Measurements from ENCODE around the gene APOA4.

Gene APOA4

GRCh38 chr11:116823031-116823843 is at the start of gene APOA4:
Gene APOA4, minus strand, starts transcription at chr11:116823304. Its CDS starts 113 bp downstream, at chr11:116823191.
- no peak for DNase-seq (ENCODE audit: low read depth)

- no peak for DNase-seq (ENCODE audit: low read depth)
These were observed 48.1 kb upstream of the APOA4 start for GRCh38 chr11:116871248-116871647.

DNA sequence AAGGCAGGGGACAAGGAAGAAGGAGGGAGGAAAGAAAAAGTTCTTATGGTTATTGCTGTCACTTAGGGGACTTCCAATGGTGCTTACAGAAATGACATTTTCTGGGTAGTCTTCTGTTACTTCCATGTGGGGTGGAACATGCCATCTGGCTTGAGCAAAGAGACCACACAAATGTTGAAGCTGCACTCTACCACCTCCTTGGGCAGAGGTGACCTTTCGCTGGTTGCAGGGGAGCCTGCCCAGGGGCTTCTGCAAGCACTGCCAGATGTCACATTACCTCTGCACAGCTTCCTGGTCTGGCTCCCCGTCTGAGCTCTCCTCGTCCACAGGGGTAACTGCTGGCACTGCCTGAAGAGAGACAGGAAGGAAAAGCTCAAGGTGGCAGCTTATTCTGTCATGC is 47.0 kb upstream of the APOA4 start:
- no peak for DNase-seq (ENCODE audit: low read depth)

- DNase-seq (ENCODE audit: low read depth): no peak
These were observed 46.5 kb upstream of the APOA4 start for GRCh38 chr11:116869610-116870009.

DNA sequence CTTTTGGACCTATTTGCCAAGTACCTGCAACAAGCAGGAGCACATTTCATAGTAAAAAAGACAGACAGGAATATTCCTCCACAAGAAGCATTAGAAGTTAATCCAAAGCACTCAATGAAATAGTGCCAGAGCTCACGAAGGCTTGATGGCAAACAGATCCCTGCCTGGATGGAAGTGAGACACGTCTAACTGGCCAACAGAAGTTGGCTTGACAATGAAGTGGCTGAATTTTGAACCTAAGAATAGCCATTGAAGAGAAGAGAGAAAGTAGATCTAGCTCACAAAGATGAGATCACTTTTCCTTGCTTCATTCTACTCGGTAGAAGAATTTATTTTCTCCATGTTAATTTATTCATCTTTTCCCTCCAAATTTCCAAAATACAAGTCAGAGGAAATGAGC is 45.0 kb upstream of the APOA4 start:
- DNase-seq (ENCODE audit: low read depth): no peak

GRCh38 chr11:116867619-116868018 is 44.5 kb upstream of the APOA4 start:
- no peak for DNase-seq (ENCODE audit: low read depth)

DNA sequence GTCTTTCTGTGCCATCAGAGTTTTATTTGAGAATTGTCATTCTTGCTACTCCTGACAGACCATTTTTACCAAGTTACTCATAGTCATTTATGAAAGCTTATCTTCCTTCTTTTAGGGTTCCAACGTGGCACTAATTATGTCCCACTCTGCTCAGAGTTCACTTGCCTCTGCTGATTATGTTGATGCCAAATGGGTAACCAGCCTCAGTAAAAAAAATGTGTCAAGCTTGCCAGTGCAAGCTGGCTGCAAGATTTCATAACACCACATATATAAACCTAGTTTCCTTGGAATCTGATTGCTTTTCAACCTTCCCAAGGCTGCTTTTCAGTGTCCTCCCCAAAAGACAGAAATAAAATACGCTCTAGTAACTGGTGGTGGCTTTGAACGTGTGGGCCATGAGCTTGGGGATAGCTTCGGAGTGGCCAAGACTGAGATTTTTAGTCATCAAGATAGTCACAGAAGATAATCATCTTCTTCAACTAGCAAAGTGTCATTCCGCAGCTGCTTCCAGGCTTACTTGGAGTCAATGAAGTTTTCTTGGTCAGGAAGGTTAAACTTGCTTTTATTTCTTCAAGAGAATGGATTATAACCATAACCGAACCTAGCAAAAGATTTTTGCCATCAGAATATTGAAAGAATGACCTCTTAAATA is 43.8 kb upstream of the APOA4 start:
- no peak for DNase-seq (ENCODE audit: low read depth)

GRCh38 chr11:116865696-116866095 is 42.6 kb upstream of the APOA4 start:
- no peak for DNase-seq (ENCODE audit: low read depth)

GRCh38 chr11:116864531-116864930 is 41.4 kb upstream of the APOA4 start:
- DNase-seq (ENCODE audit: low read depth): no peak

DNA sequence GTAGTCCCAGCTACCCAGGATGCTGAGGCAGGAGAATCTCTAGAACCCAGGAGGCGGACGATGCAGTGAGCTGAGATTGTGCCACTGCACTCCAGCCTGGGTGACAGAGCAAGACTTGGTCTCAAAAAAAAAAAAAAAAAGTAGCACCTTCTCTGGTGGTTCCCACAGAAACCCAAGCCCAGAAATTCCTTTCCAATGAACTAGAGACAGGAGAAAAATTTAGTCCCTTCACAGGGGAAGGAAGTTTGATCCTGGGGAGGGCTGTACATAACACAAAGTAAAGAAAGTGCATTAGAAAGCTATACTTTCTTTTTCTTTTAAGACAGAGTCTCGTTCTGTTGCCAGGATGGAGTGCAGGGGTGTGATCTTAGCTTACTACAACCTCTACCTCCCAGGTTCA is 39.8 kb upstream of the APOA4 start:
- no peak for DNase-seq (ENCODE audit: low read depth)

DNA sequence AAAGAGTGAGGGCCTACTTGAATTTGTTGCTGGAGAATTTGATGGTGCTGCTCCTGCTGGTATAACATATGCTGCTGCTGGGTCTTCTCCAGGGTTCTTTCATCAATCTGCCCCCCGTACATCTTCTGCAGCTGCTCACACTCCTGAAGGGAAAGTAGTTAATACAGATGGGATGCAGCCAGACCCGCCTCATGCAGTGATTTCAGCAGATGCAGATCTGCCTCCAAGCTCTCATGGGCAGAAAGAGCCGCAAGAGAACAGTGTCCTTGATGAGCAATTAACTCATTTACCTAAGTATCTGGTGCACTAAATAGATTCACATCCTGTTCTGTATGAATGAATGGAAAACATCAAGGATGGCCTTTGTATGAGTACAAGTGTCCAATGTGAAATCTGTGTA is 39.1 kb upstream of the APOA4 start:
- no peak for DNase-seq (ENCODE audit: low read depth)

GRCh38 chr11:116861539-116861938 is 38.4 kb upstream of the APOA4 start:
- no peak for DNase-seq (ENCODE audit: low read depth)

- DNase-seq (ENCODE audit: low read depth): no peak
These were observed 37.2 kb upstream of the APOA4 start for GRCh38 chr11:116860303-116860702.

DNA sequence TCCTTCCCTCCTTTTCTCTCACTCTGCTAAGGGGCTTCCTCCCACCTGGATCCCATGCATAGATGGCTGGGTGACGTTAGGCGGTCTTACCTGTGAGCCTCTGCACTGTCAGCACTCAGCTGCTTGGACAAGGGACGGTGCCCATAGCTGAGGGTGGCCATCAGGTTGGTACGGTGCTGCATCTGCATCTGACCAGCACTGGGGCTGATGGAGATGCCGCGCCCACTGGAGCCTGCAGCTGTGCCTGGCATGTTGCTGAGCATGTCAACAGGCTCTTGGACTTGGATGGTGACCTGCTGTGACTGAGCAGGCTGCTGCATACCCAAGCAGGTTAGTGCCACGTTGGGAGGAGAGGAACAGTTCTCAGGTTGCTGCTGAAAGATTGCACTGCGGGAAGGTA is 36.1 kb upstream of the APOA4 start:
- DNase-seq (ENCODE audit: low read depth): no peak

GRCh38 chr11:116857936-116858335 is 34.8 kb upstream of the APOA4 start:
- DNase-seq (ENCODE audit: low read depth): no peak

GRCh38 chr11:116857316-116857715 is 34.2 kb upstream of the APOA4 start:
- DNase-seq (ENCODE audit: low read depth): no peak

DNA sequence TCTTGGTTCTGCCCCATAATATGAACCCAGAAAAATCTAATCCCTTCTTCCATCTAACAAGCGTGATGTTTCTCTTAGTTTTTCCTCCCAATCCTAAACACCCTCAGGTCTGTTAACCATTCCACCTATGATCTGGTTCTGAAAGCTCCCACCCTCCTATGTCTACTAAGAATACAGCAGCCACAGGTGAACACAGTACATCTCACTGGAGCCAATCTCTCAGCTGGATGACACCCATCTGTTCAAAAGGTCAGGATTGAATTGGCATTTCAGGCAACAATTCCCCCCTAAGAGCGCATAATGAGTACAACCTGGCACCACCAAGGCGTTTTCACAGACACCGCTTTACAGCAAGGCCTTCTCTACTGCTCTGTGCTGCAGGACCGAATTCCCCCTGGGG is 33.3 kb upstream of the APOA4 start:
- DNase-seq (ENCODE audit: low read depth): no peak

- DNase-seq (ENCODE audit: low read depth): no peak
These were observed 32.3 kb upstream of the APOA4 start for GRCh38 chr11:116855413-116855812.

DNA sequence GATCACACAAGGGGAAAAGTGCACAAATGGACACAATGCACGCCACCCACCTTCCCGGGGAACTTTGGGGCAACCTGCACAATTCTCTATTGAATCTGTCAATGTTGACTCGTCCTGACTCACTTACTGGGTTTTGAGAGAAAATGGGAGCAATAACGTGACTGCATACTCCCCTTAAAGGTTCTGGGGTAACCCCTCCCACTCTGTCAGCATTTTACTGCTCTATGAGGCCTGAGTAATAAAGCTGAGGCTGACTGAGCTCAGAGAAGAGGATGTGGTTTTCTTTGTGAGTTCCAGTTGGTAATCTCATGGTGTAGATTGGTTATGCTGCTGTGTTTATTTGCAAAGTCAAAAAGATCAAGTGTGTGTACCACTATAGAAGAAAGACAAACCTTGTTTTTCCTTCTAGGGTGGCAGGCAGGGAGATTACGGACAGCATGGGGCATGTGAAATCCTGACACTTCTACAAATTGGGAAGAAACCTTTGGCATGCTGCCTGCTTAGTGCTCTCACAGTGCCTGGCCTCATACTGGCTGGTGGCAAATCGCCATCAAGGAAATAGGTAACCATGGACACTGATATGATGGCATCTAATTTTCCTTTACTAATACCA is 30.5 kb upstream of the APOA4 start:
- DNase-seq (ENCODE audit: low read depth): peak; percentile 44

DNA sequence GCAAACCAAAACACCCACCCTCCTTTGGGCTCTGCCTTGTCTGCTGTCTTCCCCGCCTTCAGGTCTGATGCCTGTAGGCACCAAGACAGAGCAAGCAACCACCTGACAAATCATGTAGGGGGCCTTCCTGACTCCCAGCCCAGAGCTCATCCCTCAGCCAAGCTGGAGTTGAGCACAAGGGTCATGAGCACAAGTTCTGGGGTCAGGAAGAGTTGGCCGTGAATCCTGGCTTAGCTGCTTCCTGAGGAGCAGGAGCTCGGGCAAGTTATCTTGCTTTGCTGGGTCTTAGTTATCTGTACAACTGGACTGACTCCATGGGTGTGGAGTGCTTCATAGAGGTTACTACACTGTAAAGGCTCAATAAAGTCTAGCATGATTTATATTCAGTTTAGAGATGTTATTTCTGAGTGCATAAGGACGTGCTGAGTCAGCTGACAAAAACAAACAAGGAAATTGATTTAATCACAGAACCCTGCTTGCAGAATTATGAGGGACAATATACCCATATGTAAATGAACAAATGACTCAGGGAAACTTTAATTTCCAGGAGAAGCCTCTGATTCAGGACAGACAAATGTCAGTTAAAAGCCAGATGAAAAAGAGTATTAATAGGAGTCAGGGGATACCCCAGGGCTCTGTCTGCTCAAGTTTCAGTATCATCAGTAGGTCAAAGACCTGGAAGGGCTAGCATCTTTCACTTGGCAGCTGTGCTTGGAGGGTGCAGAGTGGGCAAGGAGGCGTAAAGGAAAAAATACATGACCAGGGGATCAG is 29.3 kb upstream of the APOA4 start:
- DNase-seq (ENCODE audit: low read depth): no peak

- peak; percentile 58 for DNase-seq (ENCODE audit: low read depth)
These were observed 28.5 kb upstream of the APOA4 start for GRCh38 chr11:116851626-116852025.

DNA sequence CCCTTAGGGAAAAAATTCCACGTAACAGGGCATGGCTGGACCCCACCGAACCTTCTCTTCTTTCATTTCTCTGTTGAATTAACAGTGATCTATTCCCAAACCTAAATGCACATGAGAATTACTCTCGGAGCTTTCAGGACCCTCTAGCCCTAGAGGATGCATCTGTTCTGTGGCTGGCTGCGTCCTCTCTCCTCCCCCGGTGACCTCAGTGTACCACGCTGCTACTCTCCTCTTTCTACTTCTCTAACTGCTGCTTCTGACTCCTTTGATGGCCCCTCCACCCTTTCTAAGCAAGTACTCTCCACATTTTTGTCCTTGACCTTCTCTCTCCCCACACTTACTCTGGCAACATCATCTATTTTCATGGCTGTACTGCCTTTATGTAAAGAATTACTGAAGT is 26.4 kb upstream of the APOA4 start:
- no peak for DNase-seq (ENCODE audit: low read depth)

DNA sequence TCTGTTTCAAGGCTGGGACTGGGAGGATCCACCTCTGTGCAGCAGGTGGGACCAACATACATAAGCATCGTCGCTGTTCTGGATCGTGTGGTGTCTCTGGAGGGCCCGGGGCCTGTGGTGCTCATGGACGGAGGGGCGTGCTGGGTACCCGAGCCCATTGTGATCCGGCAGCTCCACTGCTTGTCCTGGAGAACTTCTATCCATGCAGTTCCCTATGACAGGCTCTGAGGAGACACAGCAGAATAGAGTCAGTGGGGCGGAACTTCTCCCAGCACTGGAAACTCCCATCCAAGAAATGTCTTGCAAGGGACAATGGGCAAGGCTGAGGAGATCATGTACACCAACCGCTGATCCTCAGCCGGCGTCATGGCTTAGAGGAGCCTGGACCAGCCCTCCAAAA is 26.0 kb upstream of the APOA4 start:
- no peak for DNase-seq (ENCODE audit: low read depth)
